ENCODE results near the gene SLC28A3.

The SLC28A3 gene

DNA sequence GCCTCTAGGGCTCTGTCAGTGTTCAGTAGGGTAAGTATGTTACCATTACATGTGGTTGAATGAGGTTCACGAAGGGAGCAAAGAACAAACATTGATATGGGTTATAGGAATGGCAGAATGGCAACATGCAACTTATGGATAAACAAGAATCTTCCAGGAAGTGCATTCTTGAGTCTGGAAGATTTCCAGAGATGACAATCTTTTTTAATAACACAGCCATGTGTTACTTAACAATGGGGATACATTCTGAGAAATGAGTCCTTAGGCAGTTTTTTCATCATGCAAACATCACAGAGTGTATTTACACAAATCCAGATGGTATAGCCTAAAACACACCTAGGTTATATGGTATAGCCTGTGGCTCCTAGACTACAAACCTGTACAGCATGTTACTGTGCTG is 9.1 kb upstream of the SLC28A3 start:
- in situ Hi-C loops (cut with HindIII; ENCODE audit: low sequenced_read_pairs) = no loop called here

DNA sequence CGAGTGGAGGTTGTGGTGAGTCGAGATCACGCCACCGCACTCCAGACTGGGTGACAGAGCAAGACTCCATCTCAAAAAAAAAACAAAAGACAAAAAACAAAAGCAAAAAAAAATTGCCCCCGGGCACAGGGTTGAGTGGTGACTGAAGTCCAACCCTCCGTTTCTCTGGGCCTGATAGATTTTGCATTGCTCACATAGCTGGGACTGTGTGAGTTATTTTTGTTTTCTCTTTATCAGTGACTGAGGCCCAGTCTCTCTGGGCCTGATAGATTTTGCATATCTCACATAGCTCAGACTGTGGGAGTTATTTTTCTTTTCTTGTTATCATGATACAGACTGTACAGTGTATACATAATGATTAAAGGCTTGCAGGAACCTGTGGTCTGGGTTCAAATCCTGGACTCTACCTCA is 2.6 kb upstream of the SLC28A3 start:
- in situ Hi-C loops (cut with HindIII; ENCODE audit: low sequenced_read_pairs) = no loop called here

DNA sequence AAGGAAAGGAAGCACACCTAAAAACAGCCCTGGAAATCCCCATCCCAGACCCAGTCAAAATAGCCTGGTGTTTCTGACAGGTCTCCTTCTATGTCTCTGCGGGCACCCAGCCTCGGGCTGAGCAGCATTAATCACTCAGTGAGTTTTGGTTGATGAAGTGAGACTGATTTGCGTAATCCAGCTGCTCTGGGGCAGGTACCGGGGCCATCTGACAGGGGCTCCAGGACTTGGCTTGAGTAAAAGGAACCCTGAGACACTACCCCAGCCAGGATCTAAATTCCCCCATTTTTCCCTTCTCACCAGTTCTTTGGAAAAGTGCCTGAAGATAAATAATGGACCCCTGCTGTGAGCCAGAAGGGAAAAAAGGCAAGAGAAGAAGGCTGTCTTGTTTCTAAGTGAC is 596 bp downstream of the SLC28A3 start:
- in situ Hi-C loops (cut with HindIII; ENCODE audit: low sequenced_read_pairs) = no loop called here

DNA sequence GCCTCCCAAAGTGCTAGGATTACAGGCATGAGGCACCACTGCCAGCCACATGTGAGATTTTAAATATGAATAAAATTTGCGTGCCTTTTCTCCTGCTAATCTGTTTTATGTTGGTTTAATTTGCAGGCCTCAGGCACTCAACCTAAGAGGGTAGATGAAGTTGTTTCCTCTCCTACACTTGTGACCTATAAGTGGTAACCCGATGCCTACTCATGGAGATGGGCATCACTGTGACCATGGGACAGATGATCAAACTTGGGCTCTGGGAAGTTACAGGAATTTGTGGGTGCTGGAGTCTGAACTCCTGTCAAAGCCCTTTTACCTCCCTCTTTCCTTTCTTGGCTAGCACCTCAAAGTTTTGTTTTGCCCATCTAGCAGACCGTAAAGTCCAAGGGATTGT is 1.1 kb downstream of the SLC28A3 start:
- in situ Hi-C loops (cut with HindIII; ENCODE audit: low sequenced_read_pairs) = no loop called here

DNA sequence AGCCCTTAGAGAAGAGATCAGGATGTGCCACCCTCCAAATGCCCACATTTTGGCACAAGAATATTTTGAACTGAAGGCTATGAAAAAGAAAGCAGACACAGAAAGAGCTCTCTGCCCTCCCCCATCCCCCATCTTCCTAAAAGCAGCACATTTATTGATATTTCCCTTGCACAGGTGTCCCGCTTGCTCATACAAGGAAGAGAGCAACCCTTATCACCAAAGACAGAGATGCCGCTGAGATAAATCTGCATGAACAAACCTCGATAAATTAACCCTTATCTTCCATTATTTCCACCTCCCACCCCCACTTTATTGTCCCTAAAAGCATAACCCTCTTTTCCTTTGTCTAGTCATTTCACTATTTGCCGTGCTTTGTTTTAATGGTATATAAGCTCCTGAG is 1.8 kb downstream of the SLC28A3 start:
- in situ Hi-C loops (cut with HindIII; ENCODE audit: low sequenced_read_pairs) = no loop called here

DNA sequence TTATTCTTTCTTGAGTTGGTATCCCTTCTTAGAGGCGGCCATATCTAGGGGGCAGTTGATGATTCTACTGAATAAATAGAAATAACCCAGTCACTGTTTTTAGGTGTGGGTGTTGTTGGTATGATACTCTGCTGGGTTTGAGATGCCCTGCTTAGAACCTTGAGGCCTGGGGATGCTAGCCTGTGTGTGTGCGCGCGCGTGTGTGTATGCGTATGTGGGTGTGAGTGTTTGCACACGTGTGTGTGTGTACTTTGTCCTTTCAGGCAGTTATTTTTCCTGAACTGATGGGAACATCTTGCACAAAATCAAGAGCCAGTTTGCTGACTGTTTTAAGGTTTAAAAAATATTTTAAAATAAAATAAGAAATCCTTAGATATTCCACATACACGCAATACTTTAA is 3.3 kb downstream of the SLC28A3 start:
- in situ Hi-C loops (cut with HindIII; ENCODE audit: low sequenced_read_pairs) = no loop called here

DNA sequence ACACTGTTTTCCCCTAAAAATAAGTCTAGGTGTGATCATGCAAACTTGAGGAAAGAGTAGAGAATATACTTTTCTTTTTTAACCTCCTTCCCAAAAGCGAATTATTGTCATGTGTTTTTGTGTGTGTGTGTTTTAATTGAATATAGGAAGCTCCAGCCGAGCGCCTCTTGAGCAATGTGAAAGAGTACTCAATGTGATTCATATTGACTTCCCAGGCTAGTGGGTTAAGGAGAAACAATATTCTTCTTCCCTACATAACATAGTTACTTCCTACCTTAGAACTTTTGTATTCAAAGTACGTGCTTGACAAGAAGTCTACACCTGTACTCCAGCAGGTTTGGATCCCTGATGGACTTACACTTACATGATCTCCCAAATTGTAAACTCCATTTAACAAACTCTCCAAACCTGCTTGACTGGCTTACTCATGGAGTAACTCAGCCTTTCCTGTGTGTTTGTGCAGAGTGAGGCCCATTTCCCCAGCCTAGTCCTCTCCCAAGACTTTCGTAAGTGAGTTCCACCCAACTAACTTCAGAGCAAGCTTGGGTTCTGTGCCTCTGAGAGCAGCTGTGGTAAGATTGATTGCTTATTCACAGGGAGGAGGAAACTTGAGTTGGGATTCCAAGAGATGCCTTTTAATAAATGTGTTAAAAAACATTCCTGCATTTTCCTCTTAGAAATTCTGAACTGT is 9.3 kb downstream of the SLC28A3 start:
- in situ Hi-C loops (cut with HindIII; ENCODE audit: low sequenced_read_pairs) = no loop called here

DNA sequence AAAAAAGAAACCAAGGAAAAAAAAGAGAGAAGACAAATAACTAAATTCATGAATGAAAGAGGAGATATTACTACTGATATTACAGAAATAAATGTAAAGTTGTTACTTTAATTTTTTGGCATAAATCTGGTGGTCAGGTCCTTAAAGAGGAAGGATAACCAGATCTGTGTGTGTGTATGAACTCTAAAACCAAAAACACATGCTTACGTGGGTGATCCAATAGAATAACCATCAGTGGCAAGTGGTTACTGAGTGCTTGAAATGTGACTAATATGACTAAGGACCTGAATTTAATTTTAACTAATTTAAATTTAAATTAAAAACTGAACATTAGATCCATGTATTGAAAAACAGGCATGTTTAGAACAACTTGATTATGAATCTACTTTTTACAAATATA is 10.3 kb downstream of the SLC28A3 start:
- in situ Hi-C loops (cut with HindIII; ENCODE audit: low sequenced_read_pairs) = no loop called here

DNA sequence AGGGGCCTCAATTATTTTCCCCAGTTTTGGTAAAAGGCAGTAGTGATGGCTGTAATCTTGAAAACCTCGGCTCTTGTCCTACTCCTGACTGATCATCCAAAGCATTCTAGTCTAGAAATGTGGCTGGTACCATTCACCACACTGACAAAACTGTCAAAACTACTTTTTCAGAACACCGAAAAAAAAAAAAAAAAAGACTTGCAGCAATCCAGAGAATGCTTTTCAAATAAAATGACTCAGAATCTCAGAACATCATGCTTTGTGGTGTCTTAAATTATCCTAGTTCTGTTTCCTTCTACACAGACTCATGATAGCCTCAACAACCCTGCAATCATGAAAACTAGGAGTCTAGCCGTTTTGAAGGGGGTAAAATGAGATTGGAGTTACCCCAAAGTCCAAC is 13.4 kb downstream of the SLC28A3 start:
- in situ Hi-C loops (cut with HindIII; ENCODE audit: low sequenced_read_pairs) = no loop called here

DNA sequence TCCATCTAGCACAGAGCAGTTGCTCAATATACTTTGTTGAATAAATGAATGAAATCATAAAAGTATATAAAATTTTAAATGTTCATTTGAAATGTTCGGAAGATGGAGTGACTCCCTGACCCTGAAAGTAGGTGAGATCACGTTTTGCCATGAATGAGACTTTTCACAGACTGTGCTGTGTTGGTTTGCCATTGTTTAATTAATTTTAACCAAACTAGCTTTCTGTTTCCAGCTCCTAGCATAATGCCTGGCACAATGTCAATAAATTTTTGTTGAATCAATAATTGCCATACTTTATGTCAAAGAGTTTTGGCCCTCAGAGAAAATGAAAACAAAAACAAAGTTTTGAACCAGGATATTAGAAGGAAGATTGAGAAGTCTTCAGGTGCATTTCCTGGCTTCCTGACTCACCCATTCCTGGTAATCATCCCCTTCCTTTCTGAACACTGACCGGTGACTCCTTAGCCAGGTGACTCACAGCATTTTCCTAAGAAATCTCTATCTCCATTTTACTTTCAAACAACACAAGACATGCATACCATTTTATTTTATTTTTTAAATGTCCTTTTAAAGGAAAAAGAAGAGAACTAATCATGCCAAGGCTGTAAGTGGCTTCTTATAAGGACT is 15.1 kb downstream of the SLC28A3 start:
- in situ Hi-C loops (cut with HindIII; ENCODE audit: low sequenced_read_pairs) = no loop called here

DNA sequence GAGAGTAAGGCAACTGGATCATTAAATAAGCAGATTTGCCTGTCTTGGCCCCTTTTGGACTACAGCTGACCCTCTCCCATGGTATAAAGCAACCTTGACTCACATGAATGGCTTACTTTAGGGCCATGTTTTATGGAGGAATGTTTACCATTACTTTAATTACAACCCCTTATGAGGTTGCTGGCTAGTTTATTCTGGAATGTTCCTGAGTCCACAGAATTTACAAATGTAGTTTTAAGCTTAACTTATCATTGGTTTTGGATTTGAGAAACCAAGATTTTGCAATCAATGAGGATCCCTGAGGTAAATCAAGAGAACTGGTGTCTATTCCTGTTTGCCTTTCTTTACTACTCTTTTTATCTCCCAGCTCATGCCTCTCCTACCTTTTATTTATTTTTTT is 15.7 kb downstream of the SLC28A3 start:
- in situ Hi-C loops (cut with HindIII; ENCODE audit: low sequenced_read_pairs) = no loop called here

DNA sequence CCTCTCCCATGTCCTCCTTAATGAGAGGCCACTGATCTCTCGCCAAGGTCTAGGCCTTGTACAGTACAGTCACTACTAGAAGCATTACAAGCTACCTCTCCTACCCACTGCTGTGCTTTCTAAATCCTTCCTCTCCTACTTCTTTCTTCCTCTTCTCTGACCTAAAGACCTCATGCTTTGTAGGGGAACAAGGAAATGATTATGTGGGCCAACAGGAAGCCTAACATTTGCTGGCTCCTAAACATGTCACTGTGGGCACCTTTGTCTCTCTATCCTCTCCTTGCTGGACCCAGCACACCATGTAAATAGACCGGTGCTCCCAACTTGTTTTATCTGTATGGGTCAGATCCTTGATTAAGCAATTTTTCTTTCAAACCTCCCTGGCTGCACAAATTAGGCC is 16.7 kb downstream of the SLC28A3 start:
- in situ Hi-C loops (cut with HindIII; ENCODE audit: low sequenced_read_pairs) = no loop called here

DNA sequence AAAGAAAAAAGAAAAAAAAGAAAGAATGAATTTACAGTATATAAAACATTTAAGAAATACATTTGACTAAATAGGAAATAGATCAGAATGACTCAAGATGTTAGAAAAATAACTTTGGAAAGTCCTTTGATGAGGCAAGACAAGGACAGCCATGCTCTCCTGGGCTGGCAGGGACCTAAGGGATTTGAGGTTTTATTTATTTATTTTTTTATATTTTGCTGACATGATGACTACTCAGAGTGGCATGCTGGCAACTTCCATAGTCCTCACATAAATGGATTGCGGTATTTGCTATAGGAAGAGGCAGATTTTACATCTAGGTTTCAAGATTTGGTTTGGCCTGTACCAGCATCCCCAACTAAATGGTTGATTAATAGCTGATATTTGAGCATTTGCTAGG is 17.7 kb downstream of the SLC28A3 start:
- in situ Hi-C loops (cut with HindIII; ENCODE audit: low sequenced_read_pairs) = no loop called here

DNA sequence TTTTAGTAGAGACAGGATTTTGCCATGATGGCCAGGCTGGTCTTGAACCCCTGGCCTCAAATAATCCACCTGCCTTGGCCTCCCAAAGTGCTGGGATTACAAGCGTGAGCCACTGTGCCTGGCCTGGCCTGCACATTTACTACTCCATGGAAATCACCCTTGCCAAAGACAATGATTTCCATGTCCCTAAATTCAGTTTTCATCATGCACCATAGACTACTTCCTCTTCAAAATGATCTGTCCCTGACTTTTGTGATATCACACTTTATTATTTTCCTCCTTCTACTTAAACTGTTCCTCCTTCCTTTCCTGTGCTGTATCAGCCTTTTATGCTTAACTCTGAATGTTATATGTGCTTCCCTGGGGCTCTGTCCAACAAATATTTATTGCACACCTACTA is 20.3 kb downstream of the SLC28A3 start:
- in situ Hi-C loops (cut with HindIII; ENCODE audit: low sequenced_read_pairs) = no loop called here

DNA sequence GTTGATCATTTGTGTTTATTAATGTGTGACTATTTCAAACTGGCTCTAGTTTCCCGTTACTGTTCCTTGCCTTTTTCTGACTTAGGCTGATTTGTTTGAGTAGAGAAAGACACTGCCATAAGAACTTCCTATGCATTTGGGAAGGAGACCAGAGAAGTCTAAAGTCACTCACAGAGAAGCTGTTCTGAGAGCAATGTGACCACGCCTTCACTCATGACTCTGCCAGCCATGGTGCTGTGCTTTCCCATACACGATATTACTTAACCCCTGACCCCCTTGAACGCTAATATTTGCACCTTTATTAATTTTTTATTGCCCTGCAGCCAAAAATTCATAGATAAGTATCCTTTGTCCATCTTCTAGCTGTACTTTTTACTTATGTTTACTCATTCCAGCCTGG is 20.9 kb downstream of the SLC28A3 start:
- in situ Hi-C loops (cut with HindIII; ENCODE audit: low sequenced_read_pairs) = no loop called here

DNA sequence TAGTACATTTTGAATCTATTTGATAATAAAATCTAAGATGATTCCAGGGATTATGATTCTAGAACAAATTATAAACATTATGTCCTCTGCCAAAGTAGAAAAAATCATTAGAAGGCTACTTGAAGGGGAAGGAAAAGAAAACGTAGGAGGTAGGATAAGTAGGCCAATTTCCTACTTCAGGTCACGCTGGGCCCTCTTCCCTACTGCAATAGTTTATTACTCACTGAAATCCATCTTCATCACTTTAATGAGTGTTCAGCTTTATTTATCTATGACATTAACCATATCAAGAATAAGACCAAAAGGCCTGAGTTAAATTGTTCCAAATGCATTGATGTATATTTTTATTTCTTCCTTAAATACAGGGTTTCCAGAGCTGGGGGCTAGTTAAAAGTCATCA is 21.6 kb downstream of the SLC28A3 start:
- in situ Hi-C loops (cut with HindIII; ENCODE audit: low sequenced_read_pairs) = no loop called here

DNA sequence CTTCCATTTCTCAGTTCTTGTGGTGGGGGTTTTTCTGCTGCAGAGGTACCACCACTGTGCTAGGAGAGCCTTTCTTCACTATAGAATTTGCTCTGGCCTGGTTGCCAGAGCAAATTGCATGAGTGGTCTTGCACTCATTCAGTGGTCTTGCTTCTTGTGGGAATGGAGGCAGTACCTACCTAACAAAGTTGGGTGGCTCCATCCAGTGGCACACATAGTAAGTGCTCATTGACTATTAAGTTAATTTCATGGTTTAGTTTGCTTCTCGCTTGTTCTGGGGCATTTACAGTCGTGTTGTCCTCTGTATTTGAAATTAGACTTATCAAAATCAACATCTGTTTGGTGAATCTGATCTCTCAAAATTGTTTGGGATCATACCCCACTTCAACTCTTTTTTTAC is 23.0 kb downstream of the SLC28A3 start:
- in situ Hi-C loops (cut with HindIII; ENCODE audit: low sequenced_read_pairs) = no loop called here

DNA sequence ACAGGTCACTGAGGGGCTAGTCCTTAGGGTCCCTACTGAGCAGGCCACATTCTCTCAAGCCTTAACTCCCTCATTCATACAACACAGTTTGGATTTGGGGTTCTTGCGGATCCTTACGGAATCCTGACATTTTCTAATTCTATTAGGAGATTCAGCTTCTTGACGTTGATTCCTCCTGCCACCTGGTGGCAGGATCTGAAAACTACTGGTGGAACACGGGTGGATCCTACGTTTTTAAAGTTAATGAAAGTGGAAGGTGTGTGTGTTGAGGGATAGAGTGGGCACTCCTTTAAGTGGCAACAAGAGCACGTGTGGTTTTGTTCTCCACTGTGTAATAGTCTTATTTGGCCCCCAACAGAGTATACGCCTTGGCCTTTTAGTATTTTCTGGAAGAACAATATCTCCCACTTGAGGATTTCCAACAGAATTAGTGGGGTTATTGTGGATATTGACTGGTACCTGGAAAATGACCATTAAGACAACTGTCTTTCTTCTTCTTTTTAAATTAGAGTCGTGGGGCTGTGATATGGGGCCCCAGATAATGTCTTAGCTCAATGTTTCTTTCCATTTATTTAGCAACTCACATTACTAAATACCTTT is 25.2 kb downstream of the SLC28A3 start:
- in situ Hi-C loops (cut with HindIII; ENCODE audit: low sequenced_read_pairs) = no loop called here

DNA sequence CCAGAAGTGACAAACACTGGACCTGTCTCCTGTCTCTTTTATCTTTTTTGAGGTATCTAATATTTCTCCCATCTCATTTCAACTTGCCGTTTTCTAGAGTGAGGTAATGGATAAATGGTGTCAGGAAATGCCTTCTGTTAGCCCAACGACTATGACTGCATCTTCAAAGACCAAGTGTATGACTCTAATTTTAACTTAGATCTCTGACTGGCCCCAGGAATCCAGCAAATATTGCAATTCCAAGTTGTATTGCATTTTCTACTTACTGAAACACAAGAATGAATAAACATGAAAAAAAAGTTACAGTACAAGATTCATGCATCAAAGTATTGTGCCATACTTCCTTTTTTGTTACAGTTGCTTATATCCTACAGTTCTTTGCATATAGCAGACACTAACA is 26.3 kb downstream of the SLC28A3 start:
- in situ Hi-C loops (cut with HindIII; ENCODE audit: low sequenced_read_pairs) = no loop called here

DNA sequence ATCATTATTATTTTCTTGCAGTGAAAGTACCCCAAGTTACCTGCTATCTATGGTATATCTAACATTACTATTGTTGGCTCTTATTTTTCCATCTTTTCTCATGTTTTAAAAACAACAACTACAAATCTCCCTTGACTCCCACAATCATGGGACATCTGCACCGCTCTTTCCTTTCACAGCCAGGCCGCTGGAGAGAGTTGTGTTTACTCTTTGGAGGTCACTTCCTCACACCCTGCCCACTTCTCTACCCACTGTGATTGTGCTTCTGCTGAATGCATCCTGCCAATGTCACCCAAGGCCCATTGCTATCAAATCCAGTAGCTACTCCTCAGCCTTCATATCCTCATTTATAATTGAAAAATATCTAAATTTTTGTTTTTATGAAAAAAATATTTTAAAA is 29.7 kb downstream of the SLC28A3 start:
- in situ Hi-C loops (cut with HindIII; ENCODE audit: low sequenced_read_pairs) = no loop called here

DNA sequence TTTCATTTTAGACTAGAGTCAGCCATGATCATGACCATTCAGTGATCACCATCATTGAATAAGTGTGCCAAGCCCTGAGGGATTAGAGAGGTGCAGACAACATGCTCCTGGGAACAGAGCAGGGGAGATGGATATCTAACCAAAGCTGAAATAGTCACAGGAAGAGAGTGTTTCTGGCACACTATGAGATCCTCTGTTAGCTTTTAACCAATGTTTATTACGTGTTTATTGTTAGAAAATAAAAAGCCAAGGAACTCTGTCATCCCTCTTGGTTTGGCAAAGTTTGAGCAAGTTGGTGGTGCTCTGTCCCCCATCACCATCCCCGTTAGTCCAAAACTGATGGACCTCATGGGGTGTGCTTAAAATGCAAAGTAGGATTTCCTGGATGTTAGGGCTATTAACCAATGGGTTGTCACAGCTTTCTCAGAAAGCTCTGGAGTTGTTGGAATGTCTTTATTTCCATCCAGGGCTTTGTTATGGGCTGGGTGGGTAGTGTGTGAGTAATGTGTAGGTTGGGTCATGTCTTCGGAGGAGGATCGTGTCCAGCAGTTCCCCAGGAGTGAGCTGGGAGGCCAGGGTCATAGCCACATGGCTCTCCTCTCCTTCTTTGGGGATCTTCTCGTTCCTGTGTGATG is 34.9 kb downstream of the SLC28A3 start:
- in situ Hi-C loops (cut with HindIII; ENCODE audit: low sequenced_read_pairs) = loop anchor here (5.0 kb wide), 1 partner anchor 48 kb away; no protein-coding TSS in a partner anchor

DNA sequence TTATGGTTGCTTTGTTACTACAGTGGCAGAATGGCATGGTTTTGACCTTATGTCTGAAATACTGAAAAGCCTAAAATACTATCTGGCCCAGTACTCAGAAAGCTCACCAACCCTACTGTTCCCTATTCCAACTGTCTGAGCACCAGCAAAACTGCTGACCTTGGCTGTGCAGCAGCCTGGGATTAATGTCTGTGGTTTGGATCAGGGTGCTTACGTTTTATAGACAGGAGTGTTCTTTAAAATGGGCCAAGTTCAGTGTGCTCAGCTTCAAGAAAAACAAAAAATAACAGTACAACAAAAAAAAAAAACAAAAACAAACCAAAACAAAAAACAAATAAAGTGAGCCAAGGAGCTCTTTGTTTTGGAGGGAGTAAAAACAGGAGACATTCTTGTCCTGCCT is 36.4 kb downstream of the SLC28A3 start:
- in situ Hi-C loops (cut with HindIII; ENCODE audit: low sequenced_read_pairs) = no loop called here
